Activated effector memory CD4-positive, alpha-beta T cell treated with Interleukin-2 at 50 U/mL for 16 hours (primary cell): ENCODE results near the gene TP53BP1.

ENCODE experiments used
- DNase-seq: peaks from one replicate; pipeline ENCODE4 v3.0.0-alpha.2; 2020

Gene TP53BP1

GRCh38 chr15:43517354-43518196 is 24.6 kb upstream of the TP53BP1 start, which contains the start of gene MAP1A:
Gene MAP1A, plus strand, starts transcription at chr15:43517608. Its CDS starts 3,866 bp downstream, at chr15:43521474.
- DNase-seq, result no peak

GRCh38 chr15:43516801-43517353 is 23.9 kb upstream of the TP53BP1 start:
- no peak for DNase-seq

GRCh38 chr15:43516185-43516584 is 23.2 kb upstream of the TP53BP1 start:
- DNase-seq, result no peak

GRCh38 chr15:43515741-43516140 is 22.8 kb upstream of the TP53BP1 start:
- DNase-seq, result no peak

- DNase-seq, result peak; percentile 23
Observed at GRCh38 chr15:43514241-43515057, 21.5 kb upstream of the TP53BP1 start.

- no peak for DNase-seq
Observed at GRCh38 chr15:43513550-43513949, 20.6 kb upstream of the TP53BP1 start.

GRCh38 chr15:43511012-43511885 is 18.3 kb upstream of the TP53BP1 start:
- no peak for DNase-seq

- peak; percentile 97 for DNase-seq
Observed at GRCh38 chr15:43510200-43511011, 17.4 kb upstream of the TP53BP1 start.

- DNase-seq, result no peak
Observed at GRCh38 chr15:43509660-43510199, 16.8 kb upstream of the TP53BP1 start.

- DNase-seq, result no peak
Observed at GRCh38 chr15:43508991-43509659, 16.2 kb upstream of the TP53BP1 start.

- DNase-seq, result no peak
Observed at GRCh38 chr15:43508421-43508820, 15.5 kb upstream of the TP53BP1 start.

GRCh38 chr15:43505738-43506137 is 12.8 kb upstream of the TP53BP1 start:
- DNase-seq, result no peak

GRCh38 chr15:43499635-43500034 is 6.7 kb upstream of the TP53BP1 start:
- no peak for DNase-seq

- DNase-seq, result no peak
Observed at GRCh38 chr15:43498990-43499389, 6.0 kb upstream of the TP53BP1 start.

- DNase-seq, result no peak
Observed at GRCh38 chr15:43493703-43494472, 932 bp upstream of the TP53BP1 start.

GRCh38 chr15:43492266-43492665 is 690 bp downstream of the TP53BP1 start:
- no peak for DNase-seq

GRCh38 chr15:43489191-43489590 is 3.8 kb downstream of the TP53BP1 start:
- no peak for DNase-seq

- DNase-seq, result no peak
Observed at GRCh38 chr15:43488790-43489189, 4.2 kb downstream of the TP53BP1 start.

GRCh38 chr15:43487271-43487895 is 5.6 kb downstream of the TP53BP1 start:
- DNase-seq, result no peak
